Keratinocyte (primary cell): ENCODE measurements around the gene SH3GL3. TPM values are rescaled to one million over a fixed set of nuclear protein-coding genes. Genes with fewer than 3 reads are reported as not detected.

ENCODE experiments used
- DNase-seq: peaks from one replicate; pipeline ENCODE4 v3.0.0-alpha.2; 2011; ENCODE audit warnings: low read depth, missing footprints, low spot score
- FAIRE-seq: peaks from 2 replicates; lab custom pipeline; 2011; peaks lifted over from hg19 to GRCh38; lab: Jason Lieb, UNC
- H2AFZ ChIP-seq: 2 replicates; pipeline ENCODE4 v1.6.0; 2012; ENCODE audit warnings: low read length, control low read depth, inconsistent platforms; ENCODE audit not compliant: control insufficient read depth
- H3K27ac ChIP-seq: 2 replicates; pipeline ENCODE4 v1.5.1; 2011; ENCODE audit warnings: low read length; ENCODE audit not compliant: control insufficient read depth, insufficient read depth
- H3K27me3 ChIP-seq: 3 replicates; pipeline ENCODE4 v1.6.0; 2011; ENCODE audit warnings: low read length; ENCODE audit not compliant: control insufficient read depth, insufficient read depth; ENCODE audit errors: extremely low read depth
- H3K36me3 ChIP-seq, 2 experiments: 2 replicates in 1 of 2; 3 replicates in 1 of 2; pipeline ENCODE4 v1.5.1; 2011; ENCODE audit warnings: low read length in 2 of 2, mild to moderate bottlenecking in 1 of 2; ENCODE audit not compliant: control insufficient read depth in 2 of 2, insufficient read depth in 2 of 2; ENCODE audit errors: extremely low read depth in 1 of 2
- H3K4me1 ChIP-seq: 3 replicates; pipeline ENCODE4 v1.5.1; 2011; ENCODE audit warnings: low read length; ENCODE audit not compliant: control insufficient read depth, insufficient read depth; ENCODE audit errors: extremely low read depth
- H3K4me2 ChIP-seq: 3 replicates; pipeline ENCODE4 v1.6.0; 2011; ENCODE audit warnings: low read depth, low read length; ENCODE audit not compliant: control insufficient read depth, insufficient read depth; ENCODE audit errors: extremely low read depth
- H3K4me3 ChIP-seq, 3 experiments: fragments of 200-600 bp in 1 of 3; sonication (generic) in 1 of 3; 2 replicates in 2 of 3; 3 replicates in 1 of 3; pipeline ENCODE4 v1.5.1; 2011 to 2016; ENCODE audit warnings: low read length in 3 of 3, mild to moderate bottlenecking in 3 of 3, control low read depth in 2 of 3, inconsistent platforms in 1 of 3, low read depth in 1 of 3, mixed read lengths in 1 of 3, mixed run types in 1 of 3, moderate library complexity in 1 of 3; ENCODE audit not compliant: control insufficient read depth in 2 of 3, insufficient read depth in 2 of 3; ENCODE audit errors: extremely low read depth in 1 of 3
- H3K79me2 ChIP-seq: 2 replicates; pipeline ENCODE4 v1.6.0; 2012; ENCODE audit warnings: low read length; ENCODE audit not compliant: control insufficient read depth, insufficient read depth
- H3K9ac ChIP-seq: 3 replicates; pipeline ENCODE4 v1.6.0; 2011; ENCODE audit warnings: low read length; ENCODE audit not compliant: control insufficient read depth, insufficient read depth; ENCODE audit errors: extremely low read depth
- H3K9me1 ChIP-seq: 3 replicates; pipeline ENCODE4 v1.6.0; 2011; ENCODE audit warnings: low read length; ENCODE audit not compliant: control insufficient read depth, insufficient read depth; ENCODE audit errors: extremely low read depth
- H3K9me3 ChIP-seq: 2 replicates; pipeline ENCODE4 v1.5.1; 2012; ENCODE audit warnings: low read depth, low read length; ENCODE audit not compliant: control insufficient read depth
- H4K20me1 ChIP-seq: 3 replicates; pipeline ENCODE4 v1.6.0; 2011; ENCODE audit warnings: low read length; ENCODE audit not compliant: control insufficient read depth, insufficient read depth; ENCODE audit errors: extremely low read depth
- EZH2 ChIP-seq: IDR thresholded peaks from one replicate; pipeline ENCODE4 v1.6.1; 2012; ENCODE audit warnings: inconsistent platforms, mild to moderate bottlenecking, low read length, moderate library complexity
- dilution Hi-C: fragments of 300-500 bp; cut with MboI; formaldehyde crosslinking; loops from one replicate; pipeline ENCODE4 v1.7.0; 2020; ENCODE audit warnings: low sequenced_read_pairs; ENCODE audit not compliant: extremely low pct_ligation_motif_present
- polyA plus RNA-seq, 5 experiments: library from polyadenylated mRNA; depleted of rRNA in 3 of 5; stranded (reverse) in 3 of 5; stranded (forward) in 1 of 5; unstranded in 1 of 5; fragments of >200 nt; gene quantifications; 1 replicate in 1 of 5; 2 replicates in 3 of 5; 3 replicates in 1 of 5; pipeline versions ENCODE4 v1.2.1 to v1.2.3, GENCODE V29; 2011 to 2012; ENCODE audit warnings: missing spikeins in 2 of 5, low read depth in 1 of 5, low replicate concordance in 1 of 5
- TF ChIP-seq, protein P1 (sequence below), 3 experiments: IDR thresholded peaks in 1 of 3; conservative IDR thresholded peaks in 1 of 3; optimal IDR thresholded peaks in 1 of 3; 2 replicates in 2 of 3; 3 replicates in 1 of 3; pipeline versions ENCODE3 to v1.5.1; 2011; ENCODE audit warnings: low read length in 3 of 3, mild to moderate bottlenecking in 3 of 3, moderate library complexity in 2 of 3, control low read depth in 1 of 3, inconsistent platforms in 1 of 3; ENCODE audit not compliant: insufficient read depth in 2 of 3; ENCODE audit errors: extremely low read depth in 1 of 3

SH3GL3 gene
- polyA plus RNA-seq, 1 donor (not counting 4 experiments of a cell fraction or from before 2014, with no cell fraction given): 0.20 TPM

DNA sequence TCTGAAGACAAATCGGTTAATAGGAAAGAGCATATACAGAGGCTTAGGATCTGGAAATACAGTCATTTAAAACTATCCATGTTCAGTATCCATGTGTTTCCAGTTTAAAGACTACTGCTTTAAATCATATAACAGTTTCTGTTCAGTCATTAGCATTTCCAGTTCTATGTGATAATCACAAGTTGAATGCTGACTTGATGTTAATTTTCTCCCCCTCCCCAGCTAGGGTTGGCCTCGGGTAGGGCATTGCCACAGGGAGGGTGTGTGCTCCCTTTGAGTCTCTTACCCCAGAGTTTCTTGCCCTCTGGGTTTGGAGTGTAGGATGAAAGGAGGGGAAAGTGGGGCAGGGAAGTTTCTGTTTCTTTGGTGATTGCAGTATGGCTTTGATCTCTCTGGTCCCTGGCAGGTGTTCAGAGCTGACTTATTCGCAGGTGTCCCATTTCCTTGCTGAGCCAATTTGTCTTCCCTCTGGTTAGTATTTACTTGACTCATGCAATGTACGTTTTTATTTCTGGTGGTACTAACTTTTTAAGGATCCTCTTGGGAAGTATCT, 86.3 kb downstream of the SH3GL3 start:
- Histone ChIP-seq H3K27ac (no peak overlapping the region), H3K9me3 (no peaks in the 10 kb centered on the region), H3K4me2 (no peak overlapping the region), H3K4me1 (no peaks in the 10 kb centered on the region), H3K36me3 (no peaks in the 10 kb centered on the region), H3K9ac (no peak overlapping the region), H2AFZ (no peak overlapping the region), H3K79me2 (no peaks in the 10 kb centered on the region), H3K4me3 (no peak overlapping the region), H3K9me1 (no peaks in the 10 kb centered on the region), H3K27me3 (no peaks in the 10 kb centered on the region), H4K20me1 (no peaks in the 10 kb centered on the region)
- DNase-seq (no peak), FAIRE-seq (no peak)
- dilution Hi-C loops: no loop called here
- TF ChIP-seq EZH2: no peak
- TF ChIP-seq, protein P1, sequence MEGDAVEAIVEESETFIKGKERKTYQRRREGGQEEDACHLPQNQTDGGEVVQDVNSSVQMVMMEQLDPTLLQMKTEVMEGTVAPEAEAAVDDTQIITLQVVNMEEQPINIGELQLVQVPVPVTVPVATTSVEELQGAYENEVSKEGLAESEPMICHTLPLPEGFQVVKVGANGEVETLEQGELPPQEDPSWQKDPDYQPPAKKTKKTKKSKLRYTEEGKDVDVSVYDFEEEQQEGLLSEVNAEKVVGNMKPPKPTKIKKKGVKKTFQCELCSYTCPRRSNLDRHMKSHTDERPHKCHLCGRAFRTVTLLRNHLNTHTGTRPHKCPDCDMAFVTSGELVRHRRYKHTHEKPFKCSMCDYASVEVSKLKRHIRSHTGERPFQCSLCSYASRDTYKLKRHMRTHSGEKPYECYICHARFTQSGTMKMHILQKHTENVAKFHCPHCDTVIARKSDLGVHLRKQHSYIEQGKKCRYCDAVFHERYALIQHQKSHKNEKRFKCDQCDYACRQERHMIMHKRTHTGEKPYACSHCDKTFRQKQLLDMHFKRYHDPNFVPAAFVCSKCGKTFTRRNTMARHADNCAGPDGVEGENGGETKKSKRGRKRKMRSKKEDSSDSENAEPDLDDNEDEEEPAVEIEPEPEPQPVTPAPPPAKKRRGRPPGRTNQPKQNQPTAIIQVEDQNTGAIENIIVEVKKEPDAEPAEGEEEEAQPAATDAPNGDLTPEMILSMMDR (optimal IDR thresholded peaks at IDR 0.05 in 1 of 3, IDR thresholded peaks at IDR 0.05 in 1 of 3, conservative IDR thresholded peaks at IDR 0.05 in 1 of 3; ENCODE audit: extremely low read depth in 1 of 3, insufficient read depth in 2 of 3, low read length in 3 of 3): no peak

- Histone ChIP-seq H3K9me3 (no peaks in the 10 kb centered on the region), H3K4me3 (no peak overlapping the region), H3K27me3 (no peaks in the 10 kb centered on the region), H3K27ac (no peak overlapping the region), H3K9me1 (no peaks in the 10 kb centered on the region), H3K4me1 (no peaks in the 10 kb centered on the region), H3K79me2 (no peaks in the 10 kb centered on the region), H3K9ac (no peak overlapping the region), H4K20me1 (no peaks in the 10 kb centered on the region), H3K4me2 (no peak overlapping the region), H2AFZ (no peak overlapping the region), H3K36me3 (no peaks in the 10 kb centered on the region)
- dilution Hi-C loops: no loop called here
- no peak for DNase-seq
- TF ChIP-seq EZH2: no peak
- TF ChIP-seq, protein P1 (optimal IDR thresholded peaks at IDR 0.05 in 1 of 3, IDR thresholded peaks at IDR 0.05 in 1 of 3, conservative IDR thresholded peaks at IDR 0.05 in 1 of 3; ENCODE audit: extremely low read depth in 1 of 3, insufficient read depth in 2 of 3, low read length in 3 of 3): no peak
- FAIRE-seq: no peak
These were observed 90.5 kb downstream of the SH3GL3 start for GRCh38 chr15:83537606-83538005.
